GOT3 (cell line): ENCODE data around the gene CEACAM1.
"Not testable (repeated sequence)": the region's sequence is repeated elsewhere in the genome, so short reads cannot be mapped to it uniquely, and the experiment has no call there.

Experiments used
- DNase-seq: peaks from one replicate; lab custom pipeline; 2025; ENCODE audit warnings: mixed read lengths; lab: John Stamatoyannopoulos, UW

CEACAM1 gene

DNA sequence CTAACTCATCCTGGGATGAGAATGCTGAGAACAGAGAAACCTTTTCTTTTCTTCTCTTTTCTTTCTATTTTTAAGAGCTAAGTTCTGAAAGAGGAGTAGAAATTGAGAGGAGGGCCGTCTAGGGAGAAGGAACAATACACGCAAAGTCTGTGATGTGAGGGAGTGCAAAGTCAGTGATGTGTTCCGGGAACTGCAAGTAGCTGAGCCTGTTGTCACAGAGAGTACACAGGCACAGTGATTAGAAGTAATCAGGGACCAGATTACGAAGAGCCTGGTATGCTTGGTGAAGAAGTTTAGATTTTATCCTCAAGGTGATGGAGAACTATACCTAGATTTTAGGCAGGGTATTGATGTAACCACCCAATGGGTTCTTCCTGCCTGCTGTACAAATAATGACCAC, 53.5 kb downstream of the CEACAM1 start:
- DNase-seq: no peak

DNA sequence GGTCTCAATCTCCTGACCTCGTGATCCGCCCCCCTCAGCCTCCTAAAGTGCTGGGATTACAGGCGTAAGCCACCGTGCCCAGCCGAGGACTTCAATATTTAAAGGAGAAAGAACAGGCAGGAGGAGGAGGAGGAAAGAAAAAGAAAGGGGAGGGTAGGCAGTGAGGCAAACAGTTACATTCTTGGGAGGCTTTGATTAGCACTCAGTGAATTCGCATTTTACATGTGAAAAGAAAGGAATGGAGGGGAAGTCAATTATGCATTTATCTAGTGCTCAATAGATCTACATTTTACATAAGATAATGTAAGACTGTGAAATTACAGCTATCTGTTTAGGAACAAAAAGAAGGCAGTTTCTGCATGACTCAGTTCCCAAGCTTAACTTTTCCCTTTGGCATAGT, 54.6 kb downstream of the CEACAM1 start:
- DNase-seq: no peak

DNA sequence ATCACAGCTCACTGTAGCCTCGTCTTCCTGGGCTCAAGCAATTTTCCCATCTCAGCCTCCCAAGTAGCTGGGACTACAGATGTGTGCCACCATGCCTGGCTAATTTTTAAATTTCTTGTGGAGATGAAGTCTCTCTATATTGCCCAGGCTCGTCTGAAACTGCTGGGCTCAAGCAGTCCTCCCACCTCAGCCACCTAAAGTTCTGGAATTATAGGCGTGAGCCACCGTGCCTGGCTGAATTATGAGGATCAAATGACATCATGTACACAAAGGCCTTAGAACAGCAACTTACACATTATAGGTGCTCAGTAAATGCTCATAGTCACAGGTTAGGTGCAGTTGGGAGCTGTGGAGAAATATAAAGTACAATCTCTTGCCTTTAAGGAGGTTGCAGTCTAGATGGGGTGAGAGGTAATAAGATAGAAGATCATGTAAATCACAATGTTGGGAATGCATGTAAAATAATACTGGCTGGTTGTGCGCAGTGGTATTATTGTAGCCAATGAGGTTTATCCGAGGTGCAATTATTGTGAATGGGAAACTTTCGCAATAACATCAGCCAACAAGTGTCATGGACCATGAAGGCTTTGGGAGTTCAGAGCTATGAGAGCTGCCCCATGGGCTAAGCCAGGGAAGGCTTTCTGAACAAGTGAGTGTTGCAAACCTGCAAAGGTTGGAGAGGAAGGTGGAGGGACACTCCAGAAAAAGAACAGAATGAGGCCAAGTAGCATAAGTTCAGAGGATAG, 55.7 kb downstream of the CEACAM1 start:
- no peak for DNase-seq

DNA sequence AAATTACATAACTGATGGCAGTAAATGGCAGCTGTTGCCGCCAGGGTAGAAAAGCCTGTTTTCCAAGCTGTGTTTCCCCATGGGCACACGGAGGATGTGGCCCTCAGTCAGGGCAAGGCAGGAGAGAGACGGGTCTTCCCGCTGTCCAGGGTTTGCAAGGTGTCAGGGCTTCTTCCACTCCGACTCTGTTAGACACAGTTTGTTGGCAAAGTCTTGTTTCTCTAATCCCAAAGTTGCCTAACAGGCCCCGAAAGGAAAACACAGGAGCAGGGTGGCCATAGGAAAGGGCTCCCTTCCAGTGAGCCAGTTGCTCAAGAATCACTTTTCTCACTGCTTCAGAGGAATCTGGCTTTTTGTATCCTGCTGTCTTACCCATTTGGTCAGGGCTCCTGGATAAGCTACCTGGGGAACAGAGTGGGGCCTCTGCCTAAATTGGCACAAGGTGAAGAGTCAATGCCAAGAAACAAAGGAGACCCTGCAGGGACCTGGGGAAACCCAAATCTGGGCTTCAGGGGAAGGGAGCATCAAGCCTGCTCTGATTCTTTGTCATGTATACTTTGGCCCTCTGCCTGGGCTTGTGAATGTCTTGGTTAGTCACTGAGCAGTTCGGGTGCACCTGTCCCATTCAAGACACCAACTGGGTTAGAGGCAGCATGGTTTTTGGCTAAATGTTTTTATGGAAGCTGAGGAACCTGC, 56.6 kb downstream of the CEACAM1 start:
- no peak for DNase-seq

DNA sequence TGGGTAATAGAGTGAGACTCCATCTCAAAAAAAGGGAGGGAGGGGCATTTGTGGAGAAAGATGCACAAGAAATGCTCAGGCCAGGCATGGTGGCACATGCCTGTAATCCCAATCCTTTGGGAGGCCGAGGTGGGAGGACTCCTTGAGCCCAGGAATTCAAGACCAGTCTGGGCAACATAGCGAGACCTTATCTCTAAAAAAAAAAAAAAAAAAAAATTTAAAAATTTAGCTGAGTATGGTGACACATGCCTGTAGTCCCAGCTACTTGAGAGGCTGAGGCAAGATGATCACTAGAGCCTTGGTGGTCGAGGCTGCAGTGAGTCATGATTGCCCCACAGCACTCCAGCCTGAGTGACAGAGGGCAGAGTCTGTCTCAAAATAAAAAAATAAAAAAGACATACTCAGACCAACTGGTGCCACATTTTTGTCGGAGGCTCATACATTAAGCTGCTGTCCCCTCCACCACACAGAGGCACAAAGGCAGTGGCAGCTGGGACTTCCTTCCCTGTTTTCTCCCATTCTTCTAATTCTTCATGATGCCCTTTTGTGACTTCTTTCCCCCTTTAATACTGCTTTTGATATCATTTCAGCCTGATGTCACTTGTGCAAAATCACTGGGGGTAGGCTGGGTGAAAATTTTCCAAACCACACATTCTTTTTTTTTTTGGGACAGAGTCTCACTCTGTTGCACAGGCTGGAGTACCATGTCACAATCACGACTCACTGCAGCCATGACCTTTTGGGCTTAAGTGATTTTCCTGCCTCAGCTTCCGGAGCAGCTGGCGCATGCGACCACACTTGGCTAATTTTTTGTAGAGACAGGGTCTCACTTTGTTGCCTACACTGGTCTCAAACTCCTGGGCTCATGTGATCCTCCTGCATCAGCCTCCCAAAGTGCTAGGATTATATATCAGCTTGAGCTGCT, 58.7 kb downstream of the CEACAM1 start:
- no peak for DNase-seq

DNA sequence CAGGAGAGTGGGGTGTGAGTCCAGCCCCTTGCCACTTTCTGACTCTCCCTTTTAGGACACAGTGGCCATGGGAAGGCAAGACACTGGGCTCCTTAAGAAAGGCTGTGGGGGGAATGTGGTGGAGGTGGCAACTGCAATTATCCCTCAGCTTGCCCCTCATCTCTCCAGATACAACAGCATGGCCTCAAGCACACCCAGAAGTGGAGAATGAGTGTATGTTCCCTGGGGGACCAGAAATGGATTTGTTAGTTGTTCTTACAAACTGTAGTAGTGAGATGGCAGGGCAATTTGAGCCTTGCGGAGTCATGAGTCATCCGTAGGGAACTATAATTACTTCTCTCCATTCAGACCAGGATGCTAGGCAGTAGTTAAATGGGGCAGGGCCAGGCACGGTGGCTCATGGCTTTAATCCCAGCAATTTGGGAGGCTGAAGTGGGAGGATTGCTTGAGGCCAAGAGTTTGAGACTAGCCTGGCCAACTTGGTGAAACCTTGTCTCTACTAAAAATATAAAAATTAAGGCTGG, 59.9 kb downstream of the CEACAM1 start:
- peak; percentile 32 for DNase-seq

DNA sequence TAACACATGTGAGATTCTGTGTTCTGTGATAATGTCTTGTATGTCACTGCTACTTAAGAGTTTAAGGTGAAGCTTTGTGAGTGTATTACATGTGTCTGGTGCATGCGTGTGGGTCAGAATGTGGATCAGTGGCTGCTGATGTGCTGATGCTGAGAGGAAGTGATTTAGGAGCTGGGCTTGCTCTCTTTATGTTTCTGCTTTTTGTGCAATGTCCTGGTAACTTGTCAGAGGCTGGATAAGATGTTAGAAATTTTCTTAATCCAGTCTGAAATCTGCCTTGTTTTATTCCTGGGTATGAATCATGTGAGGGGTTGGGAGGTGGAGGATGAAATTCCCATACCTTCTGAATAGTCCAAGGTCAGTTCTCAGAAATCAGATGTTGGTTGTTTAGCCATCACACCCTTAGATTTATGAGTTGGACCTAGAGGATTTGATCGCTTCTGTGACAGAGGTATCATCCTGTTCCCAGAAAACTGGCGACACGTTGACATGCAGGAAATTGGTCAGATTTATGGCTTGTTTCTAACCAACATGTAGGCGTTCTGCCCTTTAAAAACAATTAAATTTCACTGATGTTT, 61.0 kb downstream of the CEACAM1 start:
- no peak for DNase-seq

DNA sequence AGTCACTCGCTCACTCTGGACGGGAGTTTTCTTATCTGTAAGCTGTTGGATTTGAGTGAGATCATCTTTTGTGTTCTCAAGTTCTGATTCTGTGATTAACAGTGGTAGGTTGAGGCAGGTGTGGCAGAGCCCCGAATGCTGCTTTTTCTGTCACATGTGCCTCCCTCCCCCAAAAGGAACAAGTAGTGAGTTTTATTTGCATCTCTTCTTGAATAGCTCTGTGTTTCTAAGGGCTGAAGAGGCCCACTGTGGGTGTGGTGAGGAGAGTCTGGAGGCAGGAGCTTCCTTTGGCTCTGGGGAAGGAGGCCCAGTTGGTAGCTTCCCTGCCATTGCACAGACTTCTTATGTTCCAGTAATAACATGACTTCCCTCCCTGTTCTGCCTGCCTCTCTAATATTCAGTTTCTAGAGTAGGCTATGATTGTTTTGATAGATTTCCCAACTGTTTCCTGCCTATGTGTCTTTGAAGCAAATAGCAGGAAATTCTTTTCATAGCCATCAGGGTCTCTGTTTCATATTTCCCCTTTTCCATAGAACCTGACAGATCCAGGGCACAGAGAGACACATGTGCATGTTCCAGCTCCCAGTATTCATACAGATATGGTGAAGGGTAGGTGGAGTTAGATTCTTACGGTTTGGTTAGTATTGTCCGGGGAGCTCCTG, 61.6 kb downstream of the CEACAM1 start:
- no peak for DNase-seq

DNA sequence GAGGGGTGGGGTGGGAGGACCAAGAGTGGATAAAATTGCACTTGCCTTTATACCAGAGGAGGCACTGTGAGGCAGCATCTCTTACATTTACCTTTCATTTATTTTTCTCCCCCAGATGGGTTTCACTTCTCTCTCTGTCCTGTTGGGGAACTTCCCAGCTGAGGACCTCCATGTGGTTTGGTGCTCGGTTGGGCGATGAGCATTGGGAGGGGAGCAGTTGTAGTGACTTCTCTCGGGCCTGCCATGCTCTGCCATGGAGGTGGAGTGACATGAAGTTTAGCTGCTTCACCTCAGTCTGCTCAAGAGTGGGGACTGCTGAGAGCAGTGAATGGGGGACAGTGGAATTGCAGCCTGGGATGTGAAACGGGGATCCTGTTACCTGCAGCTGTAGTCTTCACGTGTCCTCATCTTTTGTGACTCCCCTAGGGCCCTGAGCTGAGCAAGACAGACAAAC, 62.4 kb downstream of the CEACAM1 start:
- no peak for DNase-seq

DNA sequence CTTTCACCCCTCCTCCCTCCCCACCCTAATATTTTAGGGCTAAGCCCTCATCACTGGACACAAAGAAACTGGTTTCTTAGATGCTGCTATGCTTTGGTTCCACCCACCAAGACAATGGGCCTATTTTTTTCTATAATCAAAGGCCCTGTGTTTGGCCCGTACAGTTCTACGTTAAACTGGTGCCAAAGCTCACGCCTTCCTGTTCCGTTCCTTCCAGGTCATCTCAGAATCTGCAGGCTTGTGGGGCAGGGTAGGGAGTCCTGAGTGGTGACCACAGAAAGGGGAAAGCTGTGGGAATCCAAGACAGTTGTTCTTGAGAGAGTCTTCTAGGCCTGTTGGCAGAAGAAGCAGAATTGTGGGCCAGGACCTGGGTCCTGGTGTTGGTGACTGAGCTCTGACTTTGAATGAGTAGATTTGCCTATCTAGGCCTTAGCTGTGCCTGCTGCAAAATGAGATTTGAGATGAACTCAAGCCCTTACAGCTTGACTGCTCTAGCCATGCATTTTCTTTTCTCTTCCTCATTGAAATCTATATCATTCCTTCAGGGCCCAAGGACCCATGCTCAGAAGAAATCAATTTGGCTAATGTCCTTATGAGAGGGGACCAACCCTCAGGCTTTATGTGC, 66.5 kb downstream of the CEACAM1 start:
- DNase-seq: no peak

DNA sequence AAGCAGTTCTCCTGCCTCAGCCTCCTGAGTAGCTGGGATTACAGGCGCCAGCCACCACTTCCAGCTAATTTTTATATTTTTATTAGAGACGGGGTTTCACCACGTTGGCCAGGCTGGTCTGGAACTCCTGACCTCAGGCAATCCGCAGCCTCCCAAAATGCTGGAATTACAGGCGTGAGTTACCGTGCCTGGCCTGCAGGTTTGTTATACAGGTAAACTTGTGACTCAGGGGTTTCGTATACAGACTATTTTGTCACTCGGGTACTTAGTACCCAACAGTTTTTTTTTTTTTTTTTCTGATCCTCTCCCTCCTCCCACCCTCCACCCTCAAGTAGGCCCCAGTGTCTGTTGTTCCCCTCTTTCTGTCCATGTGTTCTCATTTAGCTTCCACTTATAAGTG, 67.0 kb downstream of the CEACAM1 start:
- not testable (repeated sequence) for DNase-seq

DNA sequence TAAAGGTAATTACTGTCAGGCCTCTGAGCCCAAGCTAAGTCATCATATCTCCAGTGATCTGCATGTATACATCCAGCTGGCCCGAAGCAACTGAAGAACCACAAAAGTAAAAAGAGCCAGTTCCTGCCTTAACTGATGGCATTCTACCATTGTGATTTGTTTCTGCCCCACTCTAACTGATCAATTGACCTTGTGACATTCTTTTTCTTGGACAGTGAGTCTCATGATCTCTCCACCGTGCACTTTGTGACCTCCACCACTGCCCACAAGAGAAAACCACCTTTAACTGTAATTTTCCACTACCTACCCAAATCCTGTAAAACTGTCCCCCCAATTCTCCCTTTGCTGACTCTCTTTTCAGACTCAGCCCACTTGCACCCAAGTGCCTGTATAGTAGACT, 68.4 kb downstream of the CEACAM1 start:
- DNase-seq: no peak
